Esophagus muscularis mucosa (tissue), 4 donors: ENCODE results near the gene KLHL26. TPM values are rescaled to one million over a fixed set of nuclear protein-coding genes. Genes with fewer than 3 reads are reported as not detected.
A peak's percentile ranks its signal among the peaks of the same experiment; 100 is the strongest.

ENCODE experiments used
- DNase-seq: peaks from one replicate; pipeline ENCODE4 v3.0.0-alpha.2; 2017; ENCODE audit errors: extremely low spot score
- H3K27ac ChIP-seq, 4 donors: fragments of 200-600 bp; sonication (generic); replicated peaks in 1 of 4; 1 replicate in 3 of 4; 2 replicates in 1 of 4; pipeline ENCODE4 v1.5.1; 2016 to 2019; ENCODE audit warnings: mild to moderate bottlenecking in 1 of 4
- H3K27me3 ChIP-seq, 4 donors: fragments of 200-600 bp; sonication (generic); one replicate each; pipeline versions ENCODE4 v1.5.1 to v1.6.0; 2016 to 2019
- H3K36me3 ChIP-seq, 4 donors: fragments of 200-600 bp; sonication (generic); one replicate each; pipeline ENCODE4 v1.5.1; 2016 to 2019
- H3K4me1 ChIP-seq, 4 donors: fragments of 200-600 bp; sonication (generic); one replicate each; pipeline ENCODE4 v1.5.1; 2016 to 2019
- H3K4me3 ChIP-seq, 4 donors: fragments of 200-600 bp; sonication (generic); 1 replicate in 2 of 4; 2 replicates in 2 of 4; pipeline ENCODE4 v1.5.1; 2016 to 2019; ENCODE audit warnings: mild to moderate bottlenecking in 4 of 4, moderate library complexity in 1 of 4
- H3K9me3 ChIP-seq, 4 donors: fragments of 200-600 bp; sonication (generic); 1 replicate in 3 of 4; 2 replicates in 1 of 4; pipeline ENCODE4 v1.5.1; 2016 to 2019
- CTCF ChIP-seq, 3 experiments: fragments of 200-600 bp in 2 of 3; fragments of 450-650 bp in 1 of 3; sonication (generic) in 2 of 3; IDR thresholded peaks; one replicate each; pipeline ENCODE4 v1.5.1; 2017 to 2019; ENCODE audit warnings: antibody characterized with exemption in 3 of 3, mild to moderate bottlenecking in 2 of 3, moderate library complexity in 1 of 3
- EP300 ChIP-seq: sonication (generic); formaldehyde crosslinking; IDR thresholded peaks from one replicate; pipeline ENCODE4 v1.6.1; 2017; ENCODE audit warnings: antibody characterized with exemption
- POLR2A ChIP-seq: fragments of 450-650 bp; IDR thresholded peaks from one replicate; pipeline ENCODE4 v1.6.1; 2017; ENCODE audit warnings: antibody characterized with exemption, moderate library complexity, mild to moderate bottlenecking, low read depth
- POLR2AphosphoS5 ChIP-seq, 2 donors: sonication (generic); formaldehyde crosslinking; IDR thresholded peaks; one replicate each; pipeline ENCODE4 v1.6.1; 2017; ENCODE audit warnings: antibody characterized with exemption in 2 of 2
- WGBS: methylation state at CpG from one replicate; pipeline ENCODE4 v1.1.5; 2018; 5-methylcytosine and 5-hydroxymethylcytosine counted together
- intact Hi-C: fragments of 100-400 bp; cut with DNase I; formaldehyde crosslinking; loops from one replicate; pipeline ENCODE4 v1.15.1; 2023
- total RNA-seq, 4 donors: library from RNA; depleted of rRNA; stranded (reverse); fragments of >200 nt; gene quantifications; one replicate each; pipeline versions ENCODE4 v1.1.0 to v1.2.1, GENCODE V29; 2016

The KLHL26 gene
- total RNA-seq, 4 donors from 2014 or later = 9.1 to 19.0 (median 13.5) TPM

- Histone ChIP-seq H3K27ac (no peak overlapping the region), H3K36me3 (no peaks in the 10 kb centered on the region), H3K4me3 (peak overlapping the region; percentile 8 to 53 (median 22)), H3K27me3 (peaks cover 10 to 96% (median 44%) of the 10 kb centered on the region in 4 donors), H3K9me3 (no peaks in the 10 kb centered on the region), H3K4me1 (peaks cover 18 to 45% (median 39%) of the 10 kb centered on the region in 4 donors)
- no peak for DNase-seq
- intact Hi-C loops = no loop called here
- TF ChIP-seq CTCF (IDR thresholded peaks at IDR 0.05) (peak in 1 of 3 experiments; percentile 29), POLR2A (no peak)
- 30% methylated on average over 13 of the region's 32 CpGs for WGBS
Observed at GRCh38 chr19:18603255-18603957, 33.4 kb upstream of the KLHL26 start.

- WGBS = 51% methylated on average over 14 of the region's 26 CpGs
- no peaks in the 10 kb centered on the region for H3K36me3 ChIP-seq
- TF ChIP-seq POLR2AphosphoS5 (IDR thresholded peaks at IDR 0.05) = no peak
- no peak for TF ChIP-seq EP300
- no peak for TF ChIP-seq POLR2A
- no peak for TF ChIP-seq CTCF (IDR thresholded peaks at IDR 0.05)
- DNase-seq = no peak
- no peaks in the 10 kb centered on the region for H3K9me3 ChIP-seq
- peak overlapping the region; percentile 8 to 53 (median 22) for H3K4me3 ChIP-seq
- H3K27ac ChIP-seq = no peak overlapping the region
- peaks cover 18 to 45% (median 39%) of the 10 kb centered on the region in 4 donors for H3K4me1 ChIP-seq
- peaks cover 10 to 96% (median 48%) of the 10 kb centered on the region in 4 donors for H3K27me3 ChIP-seq
- intact Hi-C loops = no loop called here
Observed at GRCh38 chr19:18603958-18604819, 32.6 kb upstream of the KLHL26 start.

- H3K27me3 ChIP-seq = peaks cover 10 to 96% (median 49%) of the 10 kb centered on the region in 4 donors
- H3K27ac ChIP-seq = no peak overlapping the region
- intact Hi-C loops = no loop called here
- H3K36me3 ChIP-seq = no peaks in the 10 kb centered on the region
- no peak for DNase-seq
- no peak for TF ChIP-seq CTCF (IDR thresholded peaks at IDR 0.05)
- TF ChIP-seq POLR2AphosphoS5 (IDR thresholded peaks at IDR 0.05) = no peak
- H3K9me3 ChIP-seq = no peaks in the 10 kb centered on the region
- WGBS = 62% methylated on average over 10 of the region's 10 CpGs
- H3K4me1 ChIP-seq = peaks cover 18 to 45% (median 39%) of the 10 kb centered on the region in 4 donors
- peak overlapping the region in 1 of 4 donors; percentile 53 for H3K4me3 ChIP-seq
Observed at GRCh38 chr19:18604820-18605159, 32.0 kb upstream of the KLHL26 start.

GRCh38 chr19:18605196-18605545 is 31.7 kb upstream of the KLHL26 start:
- H3K4me3 ChIP-seq = peak overlapping the region; percentile 39 to 56 (median 48)
- DNase-seq = no peak
- no peaks in the 10 kb centered on the region for H3K9me3 ChIP-seq

More at GRCh38 chr19:18605196-18605545, 31.7 kb upstream of the KLHL26 start:
- no peak for TF ChIP-seq EP300
- TF ChIP-seq POLR2AphosphoS5 (IDR thresholded peaks at IDR 0.05) = no peak
- TF ChIP-seq CTCF (IDR thresholded peaks at IDR 0.05) = no peak
- TF ChIP-seq POLR2A = no peak
- Histone ChIP-seq H3K27ac (no peak overlapping the region), H3K4me1 (peaks cover 18 to 47% (median 39%) of the 10 kb centered on the region in 4 donors), H3K36me3 (no peaks in the 10 kb centered on the region), H3K27me3 (peaks cover 10 to 97% (median 53%) of the 10 kb centered on the region in 4 donors)
- 65% methylated on average over 4 of the region's 17 CpGs for WGBS
- intact Hi-C loops = no loop called here
